ENCODE measurements around the gene NKIRAS2. TPM values are rescaled to one million over a fixed set of nuclear protein-coding genes. Genes with fewer than 3 reads are reported as not detected.

The NKIRAS2 gene
- total and polyA plus RNA-seq, 2 of the 13 experiments (the other 11 are each of a cell fraction or from before 2014, with no cell fraction given): 27.9 to 42.0 TPM

GRCh38 chr17:42016941-42017865 is 2.7 kb upstream of the NKIRAS2 start, which contains the start of gene DNAJC7 (continued):
- peak; percentile 32; the same call in 1 of the 2 replicates for TF ChIP-seq ZBTB40 (IDR thresholded peaks at IDR 0.05)
- peak; percentile 90 for TF ChIP-seq ZBTB40 (CRISPR knock-in tag; IDR thresholded peaks at IDR 0.05)
- peak; percentile 100 for TF ChIP-seq GABPB1 (CRISPR knock-in tag; IDR thresholded peaks at IDR 0.05)
- peak; percentile 84 for TF ChIP-seq HMGXB3 (CRISPR knock-in tag; IDR thresholded peaks at IDR 0.05; ENCODE audit: borderline replicate concordance)
- peak; percentile 98 for TF ChIP-seq THAP9 (CRISPR knock-in tag; IDR thresholded peaks at IDR 0.05; ENCODE audit: borderline replicate concordance)
- peak; percentile 97 for TF ChIP-seq ZHX1 (CRISPR knock-in tag; IDR thresholded peaks at IDR 0.05; ENCODE audit: low read depth)
- peak; percentile 74 for TF ChIP-seq ARNTL (CRISPR knock-in tag; IDR thresholded peaks at IDR 0.05)

All from HepG2 (cell line).